AG04450 (cell line): Measurements from ENCODE around the gene RPL13A. TPM values are rescaled to one million over a fixed set of nuclear protein-coding genes. Genes with fewer than 3 reads are reported as not detected.

Experiments
- CTCF ChIA-PET: fragments of 300-600, 350-600 bp; formaldehyde crosslinking; extraction: SDS; loops from one replicate; lab custom pipeline; 2022; ENCODE audit warnings: antibody characterized with exemption, inconsistent platforms; lab: Charles Lee
- POLR2A ChIA-PET: fragments of 350-600 bp; formaldehyde crosslinking; extraction: SDS; loops from one replicate; lab custom pipeline; 2021; ENCODE audit warnings: antibody characterized with exemption, inconsistent platforms; lab: Yijun Ruan, JAX
- DNase-seq: peaks from one replicate; pipeline ENCODE4 v3.0.0-alpha.2; 2011; ENCODE audit warnings: low read depth, low spot score
- H3K27ac ChIP-seq: one replicate; pipeline ENCODE4 v1.5.1; 2012; ENCODE audit warnings: low read depth, low read length, control low read depth
- H3K27me3 ChIP-seq: one replicate; pipeline ENCODE4 v1.6.0; 2012; ENCODE audit warnings: low read length; ENCODE audit not compliant: control insufficient read depth, insufficient read depth
- H3K4me3 ChIP-seq: 2 replicates; pipeline ENCODE4 v1.5.1; 2011; ENCODE audit warnings: mild to moderate bottlenecking, low read depth, low read length, control low read depth
- H3K9me3 ChIP-seq: 2 replicates; pipeline ENCODE4 v1.5.1; 2012; ENCODE audit warnings: low read length; ENCODE audit not compliant: control insufficient read depth, insufficient read depth
- polyA plus RNA-seq: library from polyadenylated mRNA; depleted of rRNA; stranded (reverse); fragments of >200 nt; gene quantifications from 2 replicates; pipeline ENCODE4 v1.2.3, GENCODE V29; 2011
- TF ChIP-seq, protein P1 (sequence below): IDR thresholded peaks from 2 replicates; pipeline ENCODE4 v1.5.1; 2011; ENCODE audit warnings: low read depth, low read length, control low read depth, inconsistent platforms

RPL13A gene
- polyA plus RNA-seq, 1 experiment = 3,816 TPM

DNA sequence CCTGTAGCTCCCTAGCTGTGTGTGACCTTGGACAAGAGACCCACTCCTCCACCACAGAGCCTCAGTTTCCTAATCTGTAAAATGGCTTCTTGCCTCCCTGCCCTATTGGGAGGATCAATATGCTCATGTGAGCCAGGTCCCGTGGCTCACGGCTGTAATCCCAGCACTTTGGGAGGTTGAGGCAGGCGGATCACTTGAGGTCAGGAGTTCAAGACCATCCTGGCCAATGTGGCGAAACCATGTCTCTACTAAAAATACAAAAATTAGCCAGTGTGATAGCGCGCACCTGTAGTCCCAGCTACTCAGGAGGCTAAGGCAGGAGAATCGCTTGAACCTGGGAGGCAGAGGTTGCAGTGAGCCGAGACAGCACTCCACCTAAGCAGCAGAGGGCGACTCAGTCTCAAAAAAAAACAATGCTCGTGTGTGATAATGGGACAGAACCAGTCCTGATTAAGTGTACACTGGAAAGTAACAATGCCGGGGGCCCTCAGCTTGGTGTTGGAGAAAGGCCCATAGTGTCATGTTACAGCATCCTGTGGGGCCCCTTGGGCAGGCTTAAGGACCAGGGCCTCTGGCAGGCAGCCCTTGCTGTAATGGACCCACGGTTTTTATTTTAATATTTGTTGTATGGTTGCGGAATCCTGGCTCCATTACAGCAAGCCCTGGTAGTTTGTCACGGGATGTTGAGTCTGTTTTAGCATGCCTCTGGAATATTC lies 15.6 kb downstream of the RPL13A start:
- no peak overlapping the region for H3K4me3 ChIP-seq
- TF ChIP-seq, protein P1, sequence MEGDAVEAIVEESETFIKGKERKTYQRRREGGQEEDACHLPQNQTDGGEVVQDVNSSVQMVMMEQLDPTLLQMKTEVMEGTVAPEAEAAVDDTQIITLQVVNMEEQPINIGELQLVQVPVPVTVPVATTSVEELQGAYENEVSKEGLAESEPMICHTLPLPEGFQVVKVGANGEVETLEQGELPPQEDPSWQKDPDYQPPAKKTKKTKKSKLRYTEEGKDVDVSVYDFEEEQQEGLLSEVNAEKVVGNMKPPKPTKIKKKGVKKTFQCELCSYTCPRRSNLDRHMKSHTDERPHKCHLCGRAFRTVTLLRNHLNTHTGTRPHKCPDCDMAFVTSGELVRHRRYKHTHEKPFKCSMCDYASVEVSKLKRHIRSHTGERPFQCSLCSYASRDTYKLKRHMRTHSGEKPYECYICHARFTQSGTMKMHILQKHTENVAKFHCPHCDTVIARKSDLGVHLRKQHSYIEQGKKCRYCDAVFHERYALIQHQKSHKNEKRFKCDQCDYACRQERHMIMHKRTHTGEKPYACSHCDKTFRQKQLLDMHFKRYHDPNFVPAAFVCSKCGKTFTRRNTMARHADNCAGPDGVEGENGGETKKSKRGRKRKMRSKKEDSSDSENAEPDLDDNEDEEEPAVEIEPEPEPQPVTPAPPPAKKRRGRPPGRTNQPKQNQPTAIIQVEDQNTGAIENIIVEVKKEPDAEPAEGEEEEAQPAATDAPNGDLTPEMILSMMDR = peak; percentile 67
- no peaks in the 10 kb centered on the region for H3K27me3 ChIP-seq
- H3K9me3 ChIP-seq = no peaks in the 10 kb centered on the region
- POLR2A ChIA-PET = interaction anchor here (1.0 to 1.2 kb wide), 4 partner anchors 15 to 46 kb away, joined by 3 to 5 read pairs (median 4); partner anchors contain the start of gene RCN3
- H3K27ac ChIP-seq = peak overlapping the region; percentile 47
- CTCF ChIA-PET = interaction anchor here (0.5 to 2.3 kb wide), 9 partner anchors 8 to 254 kb away, joined by 3 to 48 read pairs (median 4); no protein-coding TSS in a partner anchor
- DNase-seq = peak; percentile 59

DNA sequence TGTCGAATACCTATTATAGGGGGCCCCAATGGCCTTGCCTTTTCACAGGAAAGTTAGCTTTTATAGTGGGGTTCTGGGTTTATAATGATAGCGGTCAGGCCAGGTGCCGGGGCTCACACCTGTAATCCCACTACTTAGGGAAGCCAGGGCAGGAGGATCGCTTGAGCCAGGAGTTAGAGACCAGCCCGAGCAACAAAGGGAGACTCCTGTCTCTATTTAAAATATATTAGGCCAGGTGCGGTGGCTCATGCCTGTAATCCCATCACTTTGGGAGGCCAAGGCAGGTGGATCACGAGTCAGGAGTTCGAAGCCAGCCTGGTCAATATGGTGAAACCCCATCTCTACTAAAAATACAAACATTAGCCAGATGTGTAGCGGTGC lies 16.2 kb downstream of the RPL13A start:
- POLR2A ChIA-PET = interaction anchor here (1.0 to 1.2 kb wide), 3 partner anchors 16 to 45 kb away, joined by 4 to 5 read pairs (median 4); no protein-coding TSS in a partner anchor
- no peaks in the 10 kb centered on the region for H3K9me3 ChIP-seq
- H3K27me3 ChIP-seq = no peaks in the 10 kb centered on the region
- TF ChIP-seq, protein P1 = no peak
- no peak for DNase-seq
- CTCF ChIA-PET = interaction anchor here (0.5 to 2.3 kb wide), 8 partner anchors 8 to 253 kb away, joined by 3 to 48 read pairs (median 4); partner anchors contain the start of gene RCN3
- no peak overlapping the region for H3K4me3 ChIP-seq
- H3K27ac ChIP-seq = peak overlapping the region; percentile 47

- TF ChIP-seq, protein P1 = peak; percentile 67
- CTCF ChIA-PET = interaction anchor here (0.6 to 3.4 kb wide), 6 partner anchors 40 to 173 kb away, joined by 3 to 22 read pairs (median 3); no protein-coding TSS in a partner anchor
- Histone ChIP-seq H3K9me3 (no peaks in the 10 kb centered on the region), H3K4me3 (no peak overlapping the region), H3K27me3 (no peaks in the 10 kb centered on the region), H3K27ac (no peak overlapping the region)
- POLR2A ChIA-PET = interaction anchor here (0.7 to 0.9 kb wide), 2 partner anchors 9 to 40 kb away, joined by 3 to 4 read pairs; no protein-coding TSS in a partner anchor
- no peak for DNase-seq
Observed at GRCh38 chr19:49506575-49507105, 19.2 kb downstream of the RPL13A start.

DNA sequence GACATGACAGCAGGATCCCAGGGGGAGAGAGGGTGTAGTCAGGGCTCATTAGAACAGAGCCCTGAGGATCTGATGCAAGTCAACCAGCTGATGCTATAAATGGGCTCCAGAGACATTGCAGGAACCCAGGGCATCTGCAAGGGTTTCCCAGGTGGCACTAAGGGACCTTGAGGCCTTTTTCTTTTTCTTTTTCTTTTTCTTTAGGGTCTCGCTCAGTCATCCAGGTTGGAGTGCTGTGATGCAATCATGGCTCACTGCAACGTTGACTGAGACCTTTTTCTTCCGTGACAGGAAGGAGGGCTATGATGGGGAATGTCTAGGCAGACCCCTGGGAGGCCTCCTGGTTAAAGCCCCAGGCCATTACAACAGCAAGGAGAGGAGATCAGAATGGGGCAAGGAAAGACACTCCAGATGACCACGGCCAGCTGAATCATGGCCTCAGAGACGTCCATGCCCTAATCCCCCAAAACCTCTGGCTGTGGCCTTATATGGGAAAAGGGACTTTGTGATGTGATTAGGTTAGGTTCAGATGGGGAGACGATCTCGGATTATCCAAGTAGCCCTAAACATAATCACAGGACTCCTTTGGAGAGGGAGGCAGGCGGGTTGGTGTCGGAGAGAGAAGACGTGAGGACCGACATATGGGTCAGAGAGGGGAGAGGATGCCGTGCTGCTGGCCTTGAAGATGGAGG lies 20.5 kb downstream of the RPL13A start:
- CTCF ChIA-PET = interaction anchor here (1.0 kb wide), 1 partner anchor 62 kb away, joined by 5 read pairs; no protein-coding TSS in a partner anchor
- Histone ChIP-seq H3K27ac (no peak overlapping the region), H3K27me3 (no peaks in the 10 kb centered on the region), H3K9me3 (no peaks in the 10 kb centered on the region), H3K4me3 (no peak overlapping the region)
- POLR2A ChIA-PET = interaction anchor here (0.9 kb wide), 1 partner anchor 12 kb away, joined by 4 read pairs; the partner anchor contains the start of gene RPS11
- TF ChIP-seq, protein P1 = no peak
- no peak for DNase-seq
